Activated T-cell treated with anti-CD3 and anti-CD28 coated beads, Interleukin-2, amount 50 U/mL, for 72 hours (primary cell): ENCODE data around the gene TMEM135. TPM values are rescaled to one million over a fixed set of nuclear protein-coding genes. Genes with fewer than 3 reads are reported as not detected.
A peak's percentile ranks its signal among the peaks of the same experiment; 100 is the strongest.
"Not testable (repeated sequence)": the region's sequence is repeated elsewhere in the genome, so short reads cannot be mapped to it uniquely, and the experiment has no call there.

Source experiments
- ATAC-seq, 2 donors: fragments of 150-1000 bp; cut with Tn5 transposase; replicated peaks in 1 of 2; 2 replicates each; pipeline ENCODE4 v1.10.0; 2021; ENCODE audit warnings: moderate library complexity in 2 of 2, mild to moderate bottlenecking in 1 of 2
- DNase-seq, 2 donors: peaks; one replicate each; pipeline ENCODE4 v3.0.0; 2021 to 2022; ENCODE audit warnings: mixed read lengths in 1 of 2
- H3K27ac Mint-ChIP-seq: one replicate; pipeline ENCODE4 v1.8.0; 2022; ENCODE audit warnings: mild to moderate bottlenecking, moderate library complexity, mixed read lengths
- H3K27me3 Mint-ChIP-seq: one replicate; pipeline ENCODE4 v1.8.0; 2022; ENCODE audit warnings: low read depth, mixed read lengths
- H3K36me3 Mint-ChIP-seq, 2 donors: one replicate each; pipeline ENCODE4 v1.8.0; 2022; ENCODE audit warnings: mixed read lengths in 2 of 2, mild to moderate bottlenecking in 1 of 2; ENCODE audit not compliant: insufficient read depth in 2 of 2
- H3K4me1 Mint-ChIP-seq: one replicate; pipeline ENCODE4 v1.8.0; 2022; ENCODE audit warnings: low read depth, mixed read lengths
- H3K4me3 Mint-ChIP-seq, 2 donors: one replicate each; pipeline ENCODE4 v1.8.0; 2022; ENCODE audit warnings: mild to moderate bottlenecking in 2 of 2, mixed read lengths in 2 of 2, moderate library complexity in 2 of 2
- H3K9me3 Mint-ChIP-seq, 2 donors: one replicate each; pipeline ENCODE4 v1.8.0; 2022; ENCODE audit warnings: mixed read lengths in 2 of 2
- total RNA-seq, 2 donors: library from RNA; stranded (reverse); gene quantifications; one replicate each; pipeline ENCODE4 v1.2.3, GENCODE V29; 2022

TMEM135 gene
- total RNA-seq, 2 donors from 2014 or later = 30.8 to 32.7 TPM

DNA sequence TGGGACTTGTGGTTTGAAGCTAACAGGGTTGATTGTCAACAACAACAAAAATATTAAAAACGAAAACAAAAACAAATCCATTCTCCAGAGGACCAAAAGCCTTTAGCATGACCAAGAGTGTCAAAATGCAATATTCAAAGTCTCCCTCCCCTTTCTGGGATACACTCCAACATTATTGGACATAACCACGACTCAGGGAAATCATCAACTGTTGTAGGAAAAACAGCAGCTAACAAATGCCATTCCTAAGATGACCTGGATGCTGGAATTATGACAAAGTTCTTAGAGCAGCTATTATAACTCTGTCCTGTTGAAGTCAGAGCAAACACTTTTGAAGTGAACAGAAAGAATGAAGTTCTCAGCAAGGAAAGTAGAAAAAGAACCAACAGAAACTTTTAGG is 143.0 kb downstream of the TMEM135 start:
- no peaks in the 10 kb centered on the region for H3K4me1 Mint-ChIP-seq
- H3K9me3 Mint-ChIP-seq = peaks cover 3 to 6% of the 10 kb centered on the region in 2 donors
- no peaks in the 10 kb centered on the region for H3K27me3 Mint-ChIP-seq
- H3K36me3 Mint-ChIP-seq = peaks cover 4 to 8% of the 10 kb centered on the region in 2 donors
- DNase-seq (no peak), ATAC-seq (no peak)
- H3K4me3 Mint-ChIP-seq = no peak overlapping the region
- no peak overlapping the region for H3K27ac Mint-ChIP-seq

DNA sequence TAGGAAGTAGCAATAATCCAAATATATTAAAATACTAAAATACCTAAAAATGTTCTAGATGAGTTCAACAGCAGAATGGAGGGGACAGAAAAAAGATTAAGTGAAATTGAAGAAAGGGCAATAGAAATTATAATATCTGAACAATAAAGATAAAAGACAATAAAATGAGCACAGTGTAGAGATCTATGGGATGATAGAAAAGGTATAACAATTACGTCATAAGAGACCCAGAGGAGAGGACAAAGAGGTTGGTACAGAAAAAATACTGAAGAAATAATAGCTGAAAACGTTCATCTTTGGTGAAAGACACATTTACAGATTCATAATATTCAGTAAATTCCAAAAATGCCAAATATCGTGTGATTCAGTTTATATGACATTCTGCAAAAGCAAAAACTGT is 143.4 kb downstream of the TMEM135 start:
- H3K27me3 Mint-ChIP-seq = no peaks in the 10 kb centered on the region
- DNase-seq (no peak), ATAC-seq (no peak)
- H3K27ac Mint-ChIP-seq = no peak overlapping the region
- H3K9me3 Mint-ChIP-seq = peaks cover 3 to 6% of the 10 kb centered on the region in 2 donors
- H3K4me3 Mint-ChIP-seq = no peak overlapping the region
- H3K36me3 Mint-ChIP-seq = peaks cover 4 to 8% of the 10 kb centered on the region in 2 donors
- no peaks in the 10 kb centered on the region for H3K4me1 Mint-ChIP-seq

DNA sequence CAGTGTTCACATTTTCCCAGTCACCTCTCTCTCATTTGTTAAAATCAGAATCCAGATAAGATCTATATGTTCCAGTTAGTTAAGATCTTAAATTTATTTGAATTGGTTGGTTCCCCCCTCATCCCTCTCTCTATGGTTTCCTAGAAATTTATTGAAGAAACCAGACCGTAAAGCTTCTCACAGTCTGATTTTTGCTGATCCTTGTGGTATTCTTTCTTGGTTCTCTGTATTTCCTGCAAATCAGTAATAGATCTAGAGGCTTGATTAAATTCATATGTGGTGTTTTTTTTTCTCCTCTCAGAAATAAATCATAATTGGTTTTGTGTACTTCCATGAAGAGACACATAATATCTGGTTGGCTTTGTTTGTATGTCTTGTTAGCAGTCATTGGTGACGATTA is 147.5 kb downstream of the TMEM135 start:
- Mint-ChIP-seq H3K27me3 (no peaks in the 10 kb centered on the region), H3K36me3 (no peaks in the 10 kb centered on the region), H3K27ac (no peak overlapping the region), H3K4me3 (no peak overlapping the region), H3K4me1 (no peaks in the 10 kb centered on the region), H3K9me3 (peaks cover 0 to under 1% of the 10 kb centered on the region in 2 donors)
- ATAC-seq (no peak), DNase-seq (no peak)

DNA sequence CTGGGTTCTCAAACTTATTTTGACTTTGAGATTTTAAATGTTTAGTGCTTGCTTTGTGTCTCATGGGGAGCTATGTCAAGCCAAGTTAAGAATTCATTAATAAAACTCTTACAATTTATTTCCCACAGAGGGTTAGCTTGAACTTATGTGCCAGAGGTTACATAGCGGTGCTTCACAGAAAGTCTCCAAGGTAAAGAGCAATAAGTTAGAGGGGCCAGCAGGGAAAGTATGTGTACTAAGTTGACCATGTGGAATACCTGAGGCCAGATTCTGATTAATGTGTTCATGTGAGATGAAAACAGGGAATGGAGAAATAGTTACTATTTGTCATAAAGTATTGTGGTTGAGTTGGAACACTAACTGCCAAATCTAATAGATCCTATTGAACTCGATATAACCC is 149.3 kb downstream of the TMEM135 start:
- Mint-ChIP-seq H3K4me3 (no peak overlapping the region), H3K27ac (no peak overlapping the region), H3K9me3 (no peaks in the 10 kb centered on the region), H3K27me3 (no peaks in the 10 kb centered on the region), H3K36me3 (no peaks in the 10 kb centered on the region), H3K4me1 (no peaks in the 10 kb centered on the region)
- no peak for ATAC-seq
- no peak for DNase-seq

DNA sequence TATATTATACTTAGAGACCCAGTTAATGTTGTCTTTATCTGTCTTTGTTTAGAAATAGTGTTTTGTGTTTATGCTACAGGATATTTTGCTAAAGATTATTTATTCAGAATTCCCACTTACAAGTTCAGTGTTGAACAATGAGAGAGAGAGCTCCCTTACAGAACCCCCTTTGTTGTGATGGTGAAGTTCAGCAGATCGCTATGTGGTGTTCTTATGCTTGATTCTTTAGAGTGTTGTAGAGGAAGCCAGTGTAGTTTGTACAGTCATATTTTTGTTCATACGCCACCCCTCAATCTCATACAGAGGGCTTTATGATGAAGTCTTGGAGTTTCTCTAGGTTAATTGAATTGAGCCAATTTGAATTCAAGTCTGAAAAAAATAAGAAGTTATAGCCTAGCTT is 150.2 kb downstream of the TMEM135 start:
- H3K9me3 Mint-ChIP-seq = no peaks in the 10 kb centered on the region
- H3K36me3 Mint-ChIP-seq = no peaks in the 10 kb centered on the region
- no peak overlapping the region for H3K4me3 Mint-ChIP-seq
- H3K27ac Mint-ChIP-seq = no peak overlapping the region
- no peak for ATAC-seq
- H3K4me1 Mint-ChIP-seq = no peaks in the 10 kb centered on the region
- no peaks in the 10 kb centered on the region for H3K27me3 Mint-ChIP-seq
- DNase-seq = no peak

DNA sequence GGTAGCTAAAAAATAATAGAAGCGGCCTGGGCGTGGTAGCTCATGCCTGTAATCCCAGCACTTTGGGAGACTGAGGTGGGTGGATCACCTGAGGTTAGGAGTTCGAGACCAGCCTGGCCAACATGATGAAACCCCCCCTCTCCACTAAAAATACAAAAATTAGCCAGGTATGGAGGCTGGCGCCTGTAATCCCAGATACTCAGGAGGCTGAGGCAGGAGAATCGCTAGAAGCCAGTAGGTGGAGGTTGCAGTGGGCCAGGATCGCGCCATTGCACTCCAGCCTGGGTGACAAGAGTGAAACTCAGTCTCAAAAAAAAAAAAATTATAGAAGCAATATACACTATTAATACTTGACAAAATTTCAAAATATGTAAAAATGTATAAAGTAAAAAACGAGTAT is 150.7 kb downstream of the TMEM135 start:
- not testable (repeated sequence) for H3K9me3 Mint-ChIP-seq, H3K4me3 Mint-ChIP-seq, DNase-seq, H3K27me3 Mint-ChIP-seq, H3K4me1 Mint-ChIP-seq, H3K36me3 Mint-ChIP-seq, H3K27ac Mint-ChIP-seq, ATAC-seq

DNA sequence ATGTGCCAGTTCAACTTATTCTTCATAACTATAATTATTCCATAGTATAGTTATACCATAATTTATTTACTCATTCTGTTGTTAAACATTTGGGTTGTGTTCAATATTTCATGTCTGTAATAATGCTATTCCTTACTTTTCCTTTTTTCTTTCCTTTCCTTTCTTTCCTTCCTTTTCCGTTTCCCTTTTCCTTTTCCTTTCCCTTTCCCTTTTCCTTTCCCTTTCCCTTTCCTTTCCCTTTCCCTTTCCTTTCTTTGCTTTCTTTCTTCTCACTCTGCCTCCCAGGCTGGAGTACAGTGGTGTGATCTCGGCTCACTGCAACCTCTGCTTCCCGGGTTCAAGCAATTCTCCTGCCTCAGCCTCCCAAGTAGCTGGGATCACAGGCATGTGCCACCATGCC is 151.2 kb downstream of the TMEM135 start:
- not testable (repeated sequence) for H3K9me3 Mint-ChIP-seq, H3K27me3 Mint-ChIP-seq, ATAC-seq, DNase-seq, H3K4me3 Mint-ChIP-seq, H3K36me3 Mint-ChIP-seq, H3K4me1 Mint-ChIP-seq
- peak overlapping the region; percentile 49 for H3K27ac Mint-ChIP-seq

DNA sequence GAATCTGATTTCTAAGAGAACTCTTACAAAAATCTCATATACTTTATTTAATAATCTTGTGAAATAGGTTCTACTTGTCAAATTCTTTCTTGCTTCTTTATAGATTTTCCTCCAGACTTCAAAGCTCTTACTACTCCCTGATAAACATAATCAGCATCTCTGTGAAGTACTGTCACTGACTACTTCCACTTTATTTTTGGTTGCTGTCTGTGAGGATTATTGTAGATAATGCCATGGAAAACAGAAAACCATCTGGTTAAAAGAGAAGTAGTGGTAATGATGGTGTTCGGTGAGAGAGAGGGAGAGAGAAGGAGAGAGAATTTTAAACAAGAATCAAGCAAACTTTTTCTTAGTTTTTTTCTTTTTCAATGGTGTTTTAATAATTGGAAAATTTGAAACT is 152.3 kb downstream of the TMEM135 start:
- Mint-ChIP-seq H3K4me3 (no peak overlapping the region), H3K27ac (no peak overlapping the region), H3K27me3 (no peaks in the 10 kb centered on the region), H3K4me1 (no peaks in the 10 kb centered on the region), H3K36me3 (no peaks in the 10 kb centered on the region), H3K9me3 (no peaks in the 10 kb centered on the region)
- ATAC-seq (no peak), DNase-seq (no peak)

DNA sequence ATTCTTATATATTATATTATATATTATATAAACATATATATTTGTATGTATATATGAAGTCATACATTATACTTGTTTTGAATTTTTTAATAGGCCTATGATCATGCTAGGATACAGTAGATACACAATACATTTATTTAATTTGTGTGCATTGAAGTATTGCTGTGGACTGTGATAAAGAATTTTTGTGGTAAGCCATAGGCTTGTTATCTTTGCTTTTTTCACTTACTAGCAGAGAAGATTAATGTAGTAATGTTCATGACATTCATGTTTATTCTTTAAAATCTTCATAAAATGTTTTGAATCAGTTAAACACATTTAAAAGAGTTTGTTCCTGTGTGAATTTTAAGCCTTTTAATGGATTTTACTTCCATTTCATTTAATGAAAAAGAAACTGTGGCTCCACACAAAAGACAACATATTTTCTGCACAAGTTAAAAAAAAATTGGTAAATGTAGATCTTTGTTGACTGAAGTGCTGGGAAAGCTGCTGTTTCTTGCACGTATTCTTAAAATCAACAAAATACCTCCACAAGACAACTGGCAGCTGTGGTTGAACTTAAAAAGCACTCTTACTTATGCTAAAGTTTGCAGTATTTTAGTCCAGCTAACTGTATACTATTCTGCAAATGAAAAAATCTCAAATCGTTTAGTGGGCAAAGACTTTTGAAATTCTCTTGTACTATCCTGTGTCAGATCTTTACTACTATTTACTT is 156.2 kb downstream of the TMEM135 start:
- H3K4me3 Mint-ChIP-seq = no peak overlapping the region
- H3K9me3 Mint-ChIP-seq = no peaks in the 10 kb centered on the region
- no peaks in the 10 kb centered on the region for H3K4me1 Mint-ChIP-seq
- no peaks in the 10 kb centered on the region for H3K36me3 Mint-ChIP-seq
- DNase-seq = no peak
- no peaks in the 10 kb centered on the region for H3K27me3 Mint-ChIP-seq
- no peak overlapping the region for H3K27ac Mint-ChIP-seq
- no peak for ATAC-seq

DNA sequence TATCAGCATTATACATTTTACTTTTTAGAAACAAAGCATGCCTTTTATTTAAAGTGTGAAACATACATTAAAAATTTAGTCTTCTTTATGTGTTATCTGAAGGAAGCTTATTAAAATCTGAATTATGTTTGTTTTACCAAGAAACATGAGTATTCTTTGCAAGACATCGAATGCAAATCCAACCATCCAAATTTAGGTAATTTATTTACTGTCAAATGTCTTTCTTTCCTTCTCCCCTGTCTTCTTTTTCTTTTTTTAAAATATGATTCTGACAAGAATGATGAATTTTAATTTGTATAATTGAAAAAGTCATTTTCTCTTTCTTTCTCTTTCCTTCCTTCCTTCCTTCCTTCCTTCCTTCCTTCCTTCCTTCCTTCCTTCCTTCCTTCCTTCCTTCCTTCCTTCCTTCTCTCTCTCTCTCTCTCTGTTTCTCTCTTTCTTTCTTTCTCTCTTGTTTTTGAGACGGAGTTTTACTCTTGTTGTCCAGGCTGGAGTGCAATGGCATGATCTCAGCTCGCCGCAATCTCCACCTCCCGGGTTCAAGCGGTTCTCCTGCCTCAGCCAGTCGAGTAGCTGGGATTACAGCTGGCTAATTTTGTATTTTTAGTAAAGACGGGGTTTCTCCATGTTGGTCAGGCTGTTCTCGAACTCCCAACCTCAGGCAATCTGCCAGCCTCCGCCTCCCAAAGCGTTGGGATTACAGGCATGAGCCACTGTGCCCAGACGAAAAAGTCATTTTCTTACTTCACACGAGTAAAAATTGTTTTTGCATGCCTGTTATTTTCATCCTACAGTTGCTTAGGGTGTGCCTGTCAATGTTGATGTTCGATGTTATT is 157.5 kb downstream of the TMEM135 start:
- no peak for DNase-seq
- no peaks in the 10 kb centered on the region for H3K9me3 Mint-ChIP-seq

DNA sequence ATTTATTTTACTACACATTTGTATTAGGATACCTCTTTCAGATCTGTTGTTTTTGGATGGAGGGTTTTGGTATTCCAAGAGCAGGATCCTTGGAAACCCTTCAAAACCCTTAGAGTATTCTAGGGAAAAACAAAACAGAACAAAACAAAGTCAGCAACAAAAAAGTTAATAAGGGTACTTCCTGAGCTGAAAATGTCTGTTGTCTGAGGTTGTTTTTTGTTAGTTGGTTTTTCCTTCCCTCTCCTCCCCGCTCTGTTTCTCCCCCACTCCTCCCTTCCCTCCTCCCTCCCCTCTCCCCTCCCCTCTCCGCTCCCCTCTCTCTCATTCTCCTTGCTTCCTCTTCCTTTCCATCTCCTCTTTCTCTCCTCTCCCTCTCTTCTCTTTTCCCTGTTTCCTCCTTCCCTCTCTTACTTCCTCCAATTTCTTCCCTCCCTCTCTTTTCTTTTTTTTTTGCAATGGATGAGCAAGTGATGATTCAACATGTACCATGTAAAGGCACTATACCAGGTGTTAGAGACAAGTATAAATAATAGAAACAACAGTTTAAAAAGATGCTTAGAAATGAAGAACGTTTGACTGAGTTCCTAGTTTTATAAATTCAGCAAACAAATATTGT is 160.6 kb downstream of the TMEM135 start:
- no peaks in the 10 kb centered on the region for H3K4me1 Mint-ChIP-seq
- DNase-seq (no peak), ATAC-seq (no peak)
- H3K9me3 Mint-ChIP-seq = no peaks in the 10 kb centered on the region
- no peaks in the 10 kb centered on the region for H3K36me3 Mint-ChIP-seq
- no peaks in the 10 kb centered on the region for H3K27me3 Mint-ChIP-seq
- H3K4me3 Mint-ChIP-seq = no peak overlapping the region
- H3K27ac Mint-ChIP-seq = no peak overlapping the region

More for the DNA sequence above, 157.5 kb downstream of the TMEM135 start:
- Mint-ChIP-seq H3K27ac (no peak overlapping the region), H3K36me3 (no peaks in the 10 kb centered on the region), H3K4me3 (no peak overlapping the region), H3K4me1 (no peaks in the 10 kb centered on the region), H3K27me3 (no peaks in the 10 kb centered on the region)
- ATAC-seq = no peak

DNA sequence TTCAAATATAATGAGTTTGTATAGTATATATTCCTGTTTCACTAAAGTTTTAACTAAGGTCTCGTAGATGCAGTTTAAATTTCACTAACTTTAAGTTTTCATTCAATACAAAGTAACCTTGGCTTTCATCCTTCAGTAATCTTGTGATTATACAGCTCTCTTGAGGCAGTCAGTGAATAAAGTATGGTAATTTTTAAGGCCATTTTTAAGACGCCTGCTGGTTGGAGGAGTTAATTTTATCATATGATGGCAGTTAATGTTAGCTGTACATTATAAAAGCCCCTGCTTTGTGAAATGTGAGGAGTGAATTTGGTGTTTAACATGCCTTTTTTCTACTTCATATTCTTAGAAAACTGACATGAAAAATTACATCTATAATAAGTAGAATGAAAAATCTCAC is 163.6 kb downstream of the TMEM135 start:
- H3K27me3 Mint-ChIP-seq = no peaks in the 10 kb centered on the region
- no peaks in the 10 kb centered on the region for H3K36me3 Mint-ChIP-seq
- no peaks in the 10 kb centered on the region for H3K9me3 Mint-ChIP-seq
- no peak for ATAC-seq
- H3K27ac Mint-ChIP-seq = no peak overlapping the region
- no peak overlapping the region for H3K4me3 Mint-ChIP-seq
- DNase-seq = no peak
- H3K4me1 Mint-ChIP-seq = no peaks in the 10 kb centered on the region

DNA sequence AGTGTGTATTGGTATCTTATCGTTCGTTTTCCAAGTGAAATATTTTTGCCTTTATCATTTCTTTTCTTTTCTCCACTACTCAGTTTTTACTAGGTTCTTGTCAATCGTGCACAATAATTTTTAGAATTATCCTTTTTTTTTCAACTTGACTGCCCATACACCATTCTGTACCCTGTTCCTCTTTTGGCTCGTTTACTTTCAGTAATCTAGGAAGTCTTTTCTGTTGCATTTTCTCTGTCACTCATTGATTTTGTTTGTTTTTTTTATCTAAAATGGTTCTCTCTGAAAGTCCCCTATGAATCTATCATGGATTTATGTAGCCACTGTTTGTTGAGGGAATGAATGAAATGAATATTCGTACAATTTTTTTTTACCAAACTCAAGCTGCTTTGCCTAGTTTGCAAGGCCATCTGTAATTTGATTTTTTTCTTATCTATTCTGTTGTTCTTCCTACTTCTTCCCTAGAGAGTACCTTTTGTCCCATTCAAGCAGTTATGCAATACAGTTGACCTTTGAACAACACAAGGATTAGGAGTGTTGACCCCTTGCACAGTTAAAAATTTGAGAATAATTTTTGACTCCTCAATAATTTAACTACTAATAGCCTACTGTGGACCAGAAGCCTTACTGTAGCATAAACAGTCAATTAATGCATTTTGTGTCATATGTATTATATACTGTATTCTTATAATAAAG is 166.3 kb downstream of the TMEM135 start:
- H3K4me3 Mint-ChIP-seq = no peak overlapping the region
- H3K36me3 Mint-ChIP-seq = peaks cover 2 to 4% of the 10 kb centered on the region in 2 donors
- peak overlapping the region; percentile 56 for H3K27ac Mint-ChIP-seq
- H3K9me3 Mint-ChIP-seq = peaks cover 2 to 3% of the 10 kb centered on the region in 2 donors
- H3K4me1 Mint-ChIP-seq = no peaks in the 10 kb centered on the region
- no peak for DNase-seq
- no peaks in the 10 kb centered on the region for H3K27me3 Mint-ChIP-seq
- ATAC-seq = no peak
